Keratinocyte (primary cell): ENCODE results near the gene RAB42.

Source experiments
- CTCF ChIP-seq, 3 experiments: IDR thresholded peaks in 1 of 3; conservative IDR thresholded peaks in 1 of 3; optimal IDR thresholded peaks in 1 of 3; 2 replicates in 2 of 3; 3 replicates in 1 of 3; pipeline versions ENCODE3 to v1.5.1; 2011; ENCODE audit warnings: low read length in 3 of 3, mild to moderate bottlenecking in 3 of 3, moderate library complexity in 2 of 3, control low read depth in 1 of 3, inconsistent platforms in 1 of 3; ENCODE audit not compliant: insufficient read depth in 2 of 3; ENCODE audit errors: extremely low read depth in 1 of 3
- EZH2 ChIP-seq: IDR thresholded peaks from one replicate; pipeline ENCODE4 v1.6.1; 2012; ENCODE audit warnings: inconsistent platforms, mild to moderate bottlenecking, low read length, moderate library complexity

GRCh38 chr1:28591708-28592320, at the start of gene RAB42:
- TF ChIP-seq EZH2 (no peak), CTCF (optimal IDR thresholded peaks at IDR 0.05 in 1 of 3, IDR thresholded peaks at IDR 0.05 in 1 of 3, conservative IDR thresholded peaks at IDR 0.05 in 1 of 3; ENCODE audit: extremely low read depth in 1 of 3, insufficient read depth in 2 of 3, low read length in 3 of 3) (no peak)
